GM21360 (cell line): Measurements from ENCODE around the gene FARP1.
"Not testable (repeated sequence)": the region's sequence is repeated elsewhere in the genome, so short reads cannot be mapped to it uniquely, and the experiment has no call there.

Source experiments
- ATAC-seq: cut with Tn5 transposase; IDR thresholded peaks from one replicate; pipeline ENCODE4 v1.9.1; 2021; ENCODE audit warnings: mild to moderate bottlenecking, moderate library complexity; ENCODE audit not compliant: unreplicated experiment

FARP1 gene

GRCh38 chr13:98409281-98409680, 266.4 kb downstream of the FARP1 start:
- no peak for ATAC-seq

- no peak for ATAC-seq
Measured at GRCh38 chr13:98410612-98411011, 267.7 kb downstream of the FARP1 start.

GRCh38 chr13:98411013-98411412, 268.1 kb downstream of the FARP1 start:
- ATAC-seq: no peak

GRCh38 chr13:98411617-98412265, 268.8 kb downstream of the FARP1 start:
- no peak for ATAC-seq

- not testable (repeated sequence) for ATAC-seq
Measured at GRCh38 chr13:98413278-98413677, 270.4 kb downstream of the FARP1 start.

- ATAC-seq: no peak
Measured at GRCh38 chr13:98413796-98414195, 270.9 kb downstream of the FARP1 start.

GRCh38 chr13:98415326-98416070, 272.6 kb downstream of the FARP1 start:
- no peak for ATAC-seq

- no peak for ATAC-seq
Measured at GRCh38 chr13:98416408-98416807, 273.5 kb downstream of the FARP1 start.

GRCh38 chr13:98419786-98420553, 277.1 kb downstream of the FARP1 start:
- no peak for ATAC-seq

GRCh38 chr13:98420554-98421175, 277.8 kb downstream of the FARP1 start:
- ATAC-seq: no peak

- ATAC-seq: no peak
Measured at GRCh38 chr13:98422046-98422445, 279.2 kb downstream of the FARP1 start.

- ATAC-seq: no peak
Measured at GRCh38 chr13:98423417-98423816, 280.5 kb downstream of the FARP1 start.

GRCh38 chr13:98427331-98427995, 284.6 kb downstream of the FARP1 start:
- ATAC-seq: no peak

- ATAC-seq: no peak
Measured at GRCh38 chr13:98428256-98428966, 285.5 kb downstream of the FARP1 start.

GRCh38 chr13:98429081-98429480, 286.2 kb downstream of the FARP1 start:
- ATAC-seq: no peak

- ATAC-seq: no peak
Measured at GRCh38 chr13:98429531-98429930, 286.6 kb downstream of the FARP1 start.

- ATAC-seq: no peak
Measured at GRCh38 chr13:98429977-98430736, 287.3 kb downstream of the FARP1 start.

- ATAC-seq: no peak
Measured at GRCh38 chr13:98432638-98433037, 289.7 kb downstream of the FARP1 start.

GRCh38 chr13:98433654-98434053, 290.8 kb downstream of the FARP1 start:
- ATAC-seq: no peak
